KMS-11 (cell line): Measurements from ENCODE around the gene LANCL2.

ENCODE experiments used
- H2AFZ ChIP-seq: fragments of 200-600 bp; sonication (generic); 2 replicates; pipeline ENCODE4 v1.6.1; 2016; ENCODE audit warnings: antibody characterized with exemption, mixed run types, low read depth
- H3K27ac ChIP-seq: fragments of 200-600 bp; sonication (generic); 2 replicates; pipeline ENCODE4 v1.6.1; 2016; ENCODE audit warnings: mild to moderate bottlenecking, mixed run types
- H3K27me3 ChIP-seq: fragments of 200-600 bp; sonication (generic); 2 replicates; pipeline ENCODE4 v1.6.1; 2017; ENCODE audit warnings: mild to moderate bottlenecking, low read depth, mixed run types, moderate library complexity; ENCODE audit not compliant: insufficient read depth
- H3K36me3 ChIP-seq: fragments of 200-600 bp; sonication (generic); 2 replicates; pipeline ENCODE4 v1.6.1; 2017; ENCODE audit warnings: mild to moderate bottlenecking, mixed run types; ENCODE audit not compliant: insufficient read depth
- H3K4me1 ChIP-seq: fragments of 200-600 bp; sonication (generic); 2 replicates; pipeline ENCODE4 v1.6.1; 2016; ENCODE audit warnings: mild to moderate bottlenecking, low read depth, mixed run types; ENCODE audit not compliant: poor library complexity, severe bottlenecking
- H3K4me2 ChIP-seq: fragments of 200-600 bp; sonication (generic); 2 replicates; pipeline ENCODE4 v1.7.0; 2016; ENCODE audit warnings: mild to moderate bottlenecking, mixed run types
- H3K4me3 ChIP-seq: fragments of 200-600 bp; sonication (generic); IDR thresholded peaks from 2 replicates; pipeline ENCODE4 v1.6.1; 2017; ENCODE audit warnings: low read depth, low read length, mixed read lengths; ENCODE audit not compliant: insufficient read depth
- H3K79me2 ChIP-seq: fragments of 200-600 bp; sonication (generic); 2 replicates; pipeline ENCODE4 v1.6.1; 2016; ENCODE audit warnings: low read depth, mixed run types; ENCODE audit not compliant: insufficient read depth
- H3K9ac ChIP-seq: fragments of 200-600 bp; sonication (generic); 2 replicates; pipeline ENCODE4 v1.6.1; 2016; ENCODE audit warnings: mild to moderate bottlenecking, mixed run types
- H4K20me1 ChIP-seq: fragments of 200-600 bp; sonication (generic); 2 replicates; pipeline ENCODE4 v1.6.1; 2016; ENCODE audit warnings: mild to moderate bottlenecking, mixed run types; ENCODE audit not compliant: insufficient read depth
- TF ChIP-seq, protein P1 (sequence below): fragments of 200-600 bp; sonication (generic); conservative IDR thresholded peaks from 2 replicates; pipeline ENCODE4 v1.6.1; 2017; ENCODE audit warnings: low read depth, mild to moderate bottlenecking, antibody characterized with exemption, low read length, moderate library complexity, mixed read lengths

Gene LANCL2

DNA sequence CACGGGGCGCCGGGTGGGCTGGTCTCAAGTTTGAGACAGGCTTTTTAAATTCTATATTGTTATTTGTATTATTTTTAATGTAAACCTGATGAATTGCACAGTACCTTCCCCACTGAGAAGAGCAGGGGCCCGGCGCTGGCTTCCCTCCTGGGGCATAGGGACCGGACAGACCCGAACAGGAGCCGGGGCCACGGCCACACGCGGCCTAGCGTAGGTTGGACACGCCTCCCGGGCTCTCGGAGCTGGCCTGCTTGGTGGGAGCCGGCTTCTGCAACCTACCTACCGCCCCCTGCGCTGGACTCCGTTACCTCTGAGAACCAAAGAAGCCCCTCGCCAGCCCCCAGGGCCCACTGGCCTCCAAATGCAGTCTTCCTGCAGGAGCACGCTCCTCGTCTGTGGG lies 19.8 kb upstream of the LANCL2 start:
- no peak overlapping the region for H3K4me3 ChIP-seq
- no peaks in the 10 kb centered on the region for H3K4me1 ChIP-seq
- H3K79me2 ChIP-seq, result no peaks in the 10 kb centered on the region
- no peaks in the 10 kb centered on the region for H3K27me3 ChIP-seq
- H3K4me2 ChIP-seq, result no peak overlapping the region
- H2AFZ ChIP-seq, result no peak overlapping the region
- H3K27ac ChIP-seq, result no peak overlapping the region
- H4K20me1 ChIP-seq, result no peaks in the 10 kb centered on the region
- no peaks in the 10 kb centered on the region for H3K36me3 ChIP-seq
- TF ChIP-seq, protein P1, sequence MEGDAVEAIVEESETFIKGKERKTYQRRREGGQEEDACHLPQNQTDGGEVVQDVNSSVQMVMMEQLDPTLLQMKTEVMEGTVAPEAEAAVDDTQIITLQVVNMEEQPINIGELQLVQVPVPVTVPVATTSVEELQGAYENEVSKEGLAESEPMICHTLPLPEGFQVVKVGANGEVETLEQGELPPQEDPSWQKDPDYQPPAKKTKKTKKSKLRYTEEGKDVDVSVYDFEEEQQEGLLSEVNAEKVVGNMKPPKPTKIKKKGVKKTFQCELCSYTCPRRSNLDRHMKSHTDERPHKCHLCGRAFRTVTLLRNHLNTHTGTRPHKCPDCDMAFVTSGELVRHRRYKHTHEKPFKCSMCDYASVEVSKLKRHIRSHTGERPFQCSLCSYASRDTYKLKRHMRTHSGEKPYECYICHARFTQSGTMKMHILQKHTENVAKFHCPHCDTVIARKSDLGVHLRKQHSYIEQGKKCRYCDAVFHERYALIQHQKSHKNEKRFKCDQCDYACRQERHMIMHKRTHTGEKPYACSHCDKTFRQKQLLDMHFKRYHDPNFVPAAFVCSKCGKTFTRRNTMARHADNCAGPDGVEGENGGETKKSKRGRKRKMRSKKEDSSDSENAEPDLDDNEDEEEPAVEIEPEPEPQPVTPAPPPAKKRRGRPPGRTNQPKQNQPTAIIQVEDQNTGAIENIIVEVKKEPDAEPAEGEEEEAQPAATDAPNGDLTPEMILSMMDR, result no peak
- no peak overlapping the region for H3K9ac ChIP-seq

DNA sequence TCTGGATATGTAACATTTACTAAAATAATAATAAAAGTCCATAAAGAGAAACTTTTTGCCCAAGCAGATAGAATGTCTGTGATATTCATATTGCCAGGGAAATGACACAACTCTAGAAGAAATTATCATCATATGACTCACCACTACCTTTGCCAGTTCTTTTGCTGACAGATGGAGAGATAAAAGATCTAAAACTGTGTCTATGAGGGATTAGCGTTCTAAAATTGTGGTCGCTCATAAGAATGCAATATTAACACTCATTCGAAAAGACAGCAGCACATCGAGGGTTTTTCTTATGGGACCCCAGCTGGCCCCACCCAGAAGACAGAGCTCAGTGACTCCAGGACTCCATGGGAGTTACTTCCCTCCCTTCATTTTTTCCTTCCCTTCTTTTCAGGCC lies 16.6 kb upstream of the LANCL2 start:
- Histone ChIP-seq H3K27ac (no peak overlapping the region), H3K27me3 (no peaks in the 10 kb centered on the region), H2AFZ (no peak overlapping the region), H3K36me3 (no peaks in the 10 kb centered on the region), H3K4me2 (no peak overlapping the region), H3K9ac (no peak overlapping the region), H3K79me2 (no peaks in the 10 kb centered on the region), H4K20me1 (no peaks in the 10 kb centered on the region), H3K4me1 (no peaks in the 10 kb centered on the region), H3K4me3 (no peak overlapping the region)
- TF ChIP-seq, protein P1, result no peak

- H4K20me1 ChIP-seq, result no peaks in the 10 kb centered on the region
- H3K4me1 ChIP-seq, result no peaks in the 10 kb centered on the region
- H3K79me2 ChIP-seq, result no peaks in the 10 kb centered on the region
- H3K4me3 ChIP-seq, result no peak overlapping the region
- TF ChIP-seq, protein P1, result no peak
- H3K4me2 ChIP-seq, result no peak overlapping the region
- no peak overlapping the region for H3K27ac ChIP-seq
- no peak overlapping the region for H2AFZ ChIP-seq
- H3K36me3 ChIP-seq, result no peaks in the 10 kb centered on the region
- no peak overlapping the region for H3K9ac ChIP-seq
- no peaks in the 10 kb centered on the region for H3K27me3 ChIP-seq
Measured at GRCh38 chr7:55349121-55349520, 16.0 kb upstream of the LANCL2 start.

- TF ChIP-seq, protein P1, result no peak
- no peaks in the 10 kb centered on the region for H3K36me3 ChIP-seq
- H3K4me3 ChIP-seq, result no peak overlapping the region
- H2AFZ ChIP-seq, result no peak overlapping the region
- no peak overlapping the region for H3K4me2 ChIP-seq
- no peaks in the 10 kb centered on the region for H3K79me2 ChIP-seq
- H3K27ac ChIP-seq, result no peak overlapping the region
- H3K27me3 ChIP-seq, result no peaks in the 10 kb centered on the region
- H4K20me1 ChIP-seq, result no peaks in the 10 kb centered on the region
- H3K9ac ChIP-seq, result no peak overlapping the region
- no peaks in the 10 kb centered on the region for H3K4me1 ChIP-seq
Measured at GRCh38 chr7:55350281-55350680, 14.9 kb upstream of the LANCL2 start.
